GM18867 (cell line): ENCODE results near the gene HMGB1.
"Not testable (repeated sequence)": the region's sequence is repeated elsewhere in the genome, so short reads cannot be mapped to it uniquely, and the experiment has no call there.

Experiments
- ATAC-seq: cut with Tn5 transposase; IDR thresholded peaks from one replicate; pipeline ENCODE4 v1.9.1; 2021; ENCODE audit warnings: mild to moderate bottlenecking, moderate library complexity; ENCODE audit not compliant: unreplicated experiment

HMGB1 gene

DNA sequence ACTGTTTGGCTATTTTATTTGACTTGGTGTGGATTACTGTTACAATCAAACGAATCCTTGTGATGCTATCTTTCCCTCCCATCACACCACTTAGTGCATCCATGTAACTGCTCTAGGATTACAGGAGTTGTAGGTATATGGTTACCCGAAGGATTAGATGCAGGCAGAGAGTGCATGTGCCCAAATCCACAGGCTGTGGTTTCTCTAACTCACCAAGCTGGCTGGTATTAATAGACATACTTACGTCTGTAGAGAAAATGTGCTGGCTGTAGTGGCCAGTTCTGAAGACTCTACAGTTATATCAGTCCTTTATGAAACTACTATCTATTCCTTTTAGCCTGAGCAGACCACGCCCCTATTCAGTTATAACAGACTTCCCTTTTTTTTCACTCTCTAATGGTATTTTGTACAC lies 1.1 kb upstream of the HMGB1 start:
- no peak for ATAC-seq

GRCh38 chr13:30466358-30466714 lies 600 bp upstream of the HMGB1 start:
- ATAC-seq = no peak

- ATAC-seq = no peak
Measured at GRCh38 chr13:30465343-30465592, 468 bp downstream of the HMGB1 start.

- ATAC-seq = peak; percentile 28
Measured at GRCh38 chr13:30464496-30465342, 1.0 kb downstream of the HMGB1 start.

DNA sequence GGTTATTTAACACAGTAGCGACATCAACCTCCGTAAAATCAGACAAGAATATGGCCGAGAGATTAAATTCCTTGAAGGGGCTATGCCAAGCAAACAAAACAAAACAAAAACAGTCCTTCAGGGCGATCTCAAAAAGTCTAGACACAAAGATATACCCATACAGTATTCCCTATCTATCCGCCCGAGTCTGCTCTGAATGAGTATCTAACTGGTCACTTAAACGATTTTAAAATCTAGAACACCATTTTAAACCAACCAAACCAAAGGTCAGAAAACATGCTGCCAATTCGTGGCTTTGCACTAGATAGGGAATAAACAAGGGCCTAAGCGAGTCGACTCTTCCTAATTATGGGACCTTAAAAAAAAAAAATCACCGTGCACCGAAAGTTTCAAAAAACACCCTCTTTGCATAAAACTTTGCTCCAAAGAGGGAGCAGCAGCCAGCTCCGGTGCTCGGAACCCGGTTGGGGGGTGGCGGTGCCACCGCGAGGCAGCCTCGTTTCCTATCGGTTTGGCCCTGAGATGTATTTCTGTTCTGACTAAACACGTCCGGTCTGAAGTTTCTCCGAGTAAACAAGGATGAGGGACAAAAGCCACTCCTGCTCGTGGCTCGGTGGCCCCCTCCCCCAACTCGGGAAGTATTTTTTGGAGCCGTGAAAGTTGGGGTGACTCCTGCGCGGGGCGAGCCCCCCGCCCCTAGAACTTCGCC lies 1.8 kb downstream of the HMGB1 start:
- ATAC-seq = peak; percentile 34

DNA sequence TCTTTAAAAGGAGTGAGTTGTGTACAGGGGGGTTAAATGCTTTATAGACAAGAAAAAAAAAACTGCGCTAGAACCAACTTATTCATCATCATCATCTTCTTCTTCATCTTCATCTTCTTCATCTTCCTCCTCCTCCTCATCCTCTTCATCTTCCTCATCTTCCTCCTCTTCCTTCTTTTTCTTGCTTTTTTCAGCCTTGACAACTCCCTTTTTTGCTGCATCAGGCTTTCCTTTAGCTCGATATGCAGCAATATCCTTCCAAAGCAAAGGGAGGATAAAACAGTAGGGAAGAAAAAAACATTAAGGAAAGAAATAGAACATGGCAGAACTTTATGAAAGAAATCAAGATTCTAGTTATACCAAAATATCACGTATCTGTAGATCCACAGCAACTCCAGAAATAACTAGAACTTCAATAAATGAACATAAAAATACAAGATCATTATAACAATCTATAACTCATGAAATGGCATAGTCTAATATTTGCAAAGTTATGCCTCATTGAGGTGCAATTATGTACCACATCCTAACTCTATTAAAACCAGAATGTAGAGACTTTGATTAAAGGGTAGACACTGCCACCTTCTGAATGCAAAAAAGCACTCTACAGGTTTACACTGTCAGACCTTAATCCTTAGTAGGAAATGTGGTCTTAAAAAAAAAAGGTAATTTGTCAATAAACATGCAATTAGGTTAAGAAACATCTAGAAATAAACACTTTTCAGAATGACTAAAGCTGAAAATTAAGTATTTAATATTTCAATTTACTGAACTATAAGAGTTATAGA lies 4.3 kb downstream of the HMGB1 start:
- not testable (repeated sequence) for ATAC-seq

DNA sequence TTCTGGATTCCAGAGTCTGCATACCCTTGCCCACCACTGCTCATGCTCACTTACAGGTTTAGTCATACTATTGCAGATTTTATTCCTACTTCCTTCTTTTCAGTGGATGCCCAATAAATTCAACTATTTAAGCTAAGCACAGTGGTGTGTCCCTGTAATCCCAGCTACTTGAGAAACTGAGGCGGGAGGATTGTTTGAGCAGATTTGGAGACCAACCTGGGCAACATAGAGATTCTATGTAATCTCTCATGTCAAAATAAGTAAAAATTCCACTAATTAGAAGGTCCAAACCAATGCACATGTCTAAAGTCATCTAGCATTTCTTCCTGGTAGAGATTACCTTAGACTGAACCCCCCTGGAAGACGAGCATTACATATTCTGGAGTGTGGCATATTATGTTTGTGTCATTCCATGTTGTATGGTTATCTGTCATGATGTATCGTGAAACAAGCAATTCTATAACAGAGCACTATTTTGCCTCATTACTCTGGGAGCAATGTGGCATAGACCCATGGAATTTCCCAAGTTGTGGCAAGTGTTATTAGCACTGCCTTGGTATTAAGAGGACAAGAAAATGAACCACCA lies 8.3 kb downstream of the HMGB1 start:
- no peak for ATAC-seq

DNA sequence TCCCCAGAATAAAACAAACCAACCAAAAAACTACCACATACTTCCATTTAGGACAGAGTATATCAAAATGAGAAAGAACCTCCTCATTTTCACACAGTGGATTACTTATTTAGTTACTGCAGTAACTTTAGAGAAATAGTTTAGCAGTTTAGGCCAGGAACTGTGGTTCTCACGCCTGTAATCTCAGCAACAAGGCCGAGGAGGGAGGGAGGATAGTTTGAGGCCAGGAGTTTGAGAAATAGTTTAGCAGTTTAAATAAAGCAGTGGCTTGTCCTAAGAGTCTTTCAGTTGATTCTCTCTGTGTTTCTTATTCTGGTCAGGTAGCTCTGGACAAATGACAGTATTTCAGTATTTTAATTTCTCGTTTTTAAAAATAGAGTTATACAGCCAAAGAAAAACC lies 9.4 kb downstream of the HMGB1 start:
- ATAC-seq = no peak

- no peak for ATAC-seq
Measured at GRCh38 chr13:30454991-30455390, 10.7 kb downstream of the HMGB1 start.

GRCh38 chr13:30453727-30454126 lies 12.0 kb downstream of the HMGB1 start:
- no peak for ATAC-seq

DNA sequence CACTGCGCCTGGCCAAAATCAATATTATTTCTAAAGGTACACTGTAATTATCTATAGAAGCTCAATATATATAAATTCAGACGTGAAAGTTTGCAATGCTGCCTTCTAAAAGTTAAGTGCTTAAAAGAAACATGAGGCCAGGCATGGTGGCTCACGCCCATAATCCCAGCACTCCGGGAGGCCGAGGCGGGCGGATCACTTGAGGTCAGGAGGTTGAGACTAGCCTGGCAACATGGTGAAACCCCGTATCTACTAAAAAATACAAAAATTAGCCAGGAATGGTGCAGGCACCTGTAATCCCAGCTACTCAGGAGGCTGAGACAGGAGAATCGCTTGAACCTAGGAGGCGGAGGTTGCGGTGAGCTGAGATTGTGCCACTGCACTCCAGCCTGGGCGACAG lies 14.3 kb downstream of the HMGB1 start:
- ATAC-seq = not testable (repeated sequence)

- no peak for ATAC-seq
Measured at GRCh38 chr13:30450066-30450465, 15.7 kb downstream of the HMGB1 start.

GRCh38 chr13:30448441-30448840 lies 17.3 kb downstream of the HMGB1 start:
- no peak for ATAC-seq

GRCh38 chr13:30446126-30446500 lies 19.6 kb downstream of the HMGB1 start:
- peak; percentile 3 for ATAC-seq

DNA sequence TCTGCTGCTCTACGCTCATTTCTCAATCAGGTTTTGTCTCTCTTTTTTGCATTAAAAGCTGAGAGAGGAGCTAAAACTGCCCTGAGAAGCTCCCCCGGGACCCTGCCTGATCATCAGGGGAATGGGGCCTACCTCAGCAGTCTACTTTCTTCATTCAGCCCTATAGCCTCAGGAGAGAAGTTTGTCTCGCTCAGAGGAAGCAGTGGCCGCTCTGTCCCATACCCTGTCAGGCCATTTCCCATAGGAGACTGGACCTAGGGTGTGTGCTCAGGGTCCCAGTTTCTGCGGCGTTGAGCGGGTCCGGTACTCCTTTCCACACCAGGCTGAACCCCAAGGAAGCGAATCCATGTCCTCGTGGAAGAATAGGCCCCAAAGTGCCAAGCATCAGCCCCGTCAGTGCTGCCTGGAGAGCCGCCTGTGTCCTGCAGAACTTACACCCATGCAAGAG lies 21.8 kb downstream of the HMGB1 start:
- ATAC-seq = peak; percentile 33

GRCh38 chr13:30443491-30443890 lies 22.2 kb downstream of the HMGB1 start:
- ATAC-seq = not testable (repeated sequence)

DNA sequence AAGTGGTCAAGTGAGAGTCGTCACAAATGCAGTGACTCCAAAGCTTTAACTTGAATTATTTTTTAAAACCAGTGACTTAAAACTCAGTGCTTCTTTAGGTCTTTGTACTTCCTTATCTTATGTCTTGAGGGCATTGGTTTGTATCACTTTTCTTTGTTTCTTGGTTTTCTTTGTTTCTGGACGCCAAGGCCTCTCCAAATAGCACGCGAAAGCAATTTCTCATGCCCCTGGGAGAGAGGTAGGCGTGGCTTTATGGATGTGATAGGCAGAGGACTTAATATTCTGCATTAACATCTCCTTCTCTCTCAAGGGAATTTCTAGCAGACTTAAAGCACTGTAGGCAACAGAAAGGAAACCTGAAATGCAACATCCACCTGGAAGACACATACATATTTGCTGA lies 22.8 kb downstream of the HMGB1 start:
- no peak for ATAC-seq

DNA sequence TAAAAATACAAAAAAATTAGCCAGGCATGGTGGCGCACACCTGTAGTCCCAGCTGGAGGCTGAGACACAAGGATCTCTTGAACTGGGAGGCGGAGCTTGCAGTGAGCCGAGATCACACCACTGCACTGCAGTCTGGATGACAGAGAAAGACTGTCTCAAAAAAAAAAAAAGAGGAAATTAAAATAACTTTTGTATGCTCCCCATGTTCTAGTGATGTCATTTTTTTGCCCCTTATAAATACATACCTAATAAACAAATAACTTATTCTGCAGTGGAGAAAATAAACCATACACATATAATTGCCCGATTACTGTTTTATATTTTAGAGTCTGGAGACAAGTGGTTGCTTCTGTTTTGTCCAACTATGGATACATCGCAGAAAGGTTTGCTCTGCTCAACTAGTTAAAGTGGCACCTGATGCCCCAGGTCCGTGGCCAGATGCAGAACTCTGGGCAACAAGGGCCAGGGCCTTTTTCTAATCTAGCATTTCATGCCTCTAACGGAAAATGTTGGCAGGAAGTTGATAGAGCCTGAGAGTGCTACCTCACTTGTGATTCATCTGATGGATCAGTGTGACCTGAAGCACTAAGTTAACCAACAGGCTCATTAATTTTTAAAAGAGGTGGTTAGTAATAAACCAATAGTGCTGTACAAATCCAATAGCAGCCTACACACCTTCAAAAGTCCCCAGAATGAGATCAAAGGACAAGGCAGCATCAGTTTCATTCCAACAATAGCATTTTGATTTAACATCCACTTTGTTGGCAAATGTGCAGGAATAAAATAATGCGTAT lies 24.6 kb downstream of the HMGB1 start:
- ATAC-seq = no peak

DNA sequence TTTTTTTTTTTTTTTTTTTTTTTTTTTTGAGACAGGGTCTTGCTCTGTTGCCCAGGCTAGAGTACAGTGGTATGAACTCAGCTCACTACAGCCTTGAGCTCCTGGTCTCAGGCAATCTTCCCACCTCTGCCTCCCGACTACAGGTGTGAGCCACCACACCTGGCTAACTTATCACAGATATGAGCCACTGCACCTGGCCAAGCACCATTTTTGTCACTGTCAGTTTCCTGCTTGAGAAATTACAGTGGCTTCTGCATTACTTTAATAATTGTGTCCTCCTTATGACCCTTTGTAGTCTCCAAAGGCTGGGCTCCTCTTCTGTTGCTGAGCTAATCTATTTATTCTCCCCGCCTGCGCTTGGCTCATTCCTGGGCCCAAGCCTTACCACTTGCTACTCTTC lies 27.4 kb downstream of the HMGB1 start:
- no peak for ATAC-seq

DNA sequence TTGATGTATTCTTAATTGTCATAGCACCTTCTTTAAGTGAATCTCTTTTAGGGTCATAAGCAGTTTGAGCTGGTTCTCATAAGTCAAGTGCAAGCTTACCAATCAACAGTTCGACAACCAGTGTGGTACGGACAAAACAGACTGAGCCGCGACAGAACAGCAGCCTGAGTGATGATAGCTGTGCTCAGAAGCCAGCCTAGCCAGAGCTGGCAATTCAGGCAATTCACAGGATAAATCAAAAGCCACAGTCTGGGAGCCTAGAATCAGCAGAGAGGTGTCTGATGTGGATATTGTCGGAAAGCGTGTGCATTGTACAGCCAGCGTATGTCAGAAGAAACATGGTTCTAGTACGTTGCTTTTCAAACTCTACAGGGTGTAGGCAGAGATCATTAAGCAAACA lies 28.6 kb downstream of the HMGB1 start:
- no peak for ATAC-seq
